Natural killer cell (primary cell): ENCODE measurements around the gene PXDC1. TPM values are rescaled to one million over a fixed set of nuclear protein-coding genes. Genes with fewer than 3 reads are reported as not detected.

Experiments
- ATAC-seq, 3 donors: fragments of 150-1000 bp in 2 of 3; fragments of 200-7000 bp in 1 of 3; cut with Tn5 transposase; 1 replicate in 1 of 3; 2 replicates in 2 of 3; pipeline ENCODE4 v1.10.0; 2021; ENCODE audit warnings: mild to moderate bottlenecking in 2 of 3, moderate library complexity in 2 of 3
- DNase-seq, 2 donors: peaks; one replicate each; pipeline versions ENCODE4 v3.0.0 to v3.0.0-alpha.2; 2013 to 2021; ENCODE audit warnings: mixed read lengths in 1 of 2
- H3K27ac ChIP-seq: one replicate; pipeline ENCODE4 v1.5.1; 2013; ENCODE audit warnings: mild to moderate bottlenecking, low read length
- H3K27me3 ChIP-seq: one replicate; pipeline ENCODE4 v1.6.1; 2013; ENCODE audit warnings: low read length; ENCODE audit not compliant: control insufficient read depth, insufficient read depth
- H3K36me3 ChIP-seq: one replicate; pipeline ENCODE4 v1.6.1; 2013; ENCODE audit warnings: low read length; ENCODE audit not compliant: control insufficient read depth, insufficient read depth
- H3K4me1 ChIP-seq: one replicate; pipeline ENCODE4 v1.6.1; 2013; ENCODE audit warnings: low read length; ENCODE audit not compliant: control insufficient read depth, insufficient read depth
- H3K4me3 ChIP-seq: one replicate; pipeline ENCODE4 v1.5.1; 2013; ENCODE audit warnings: low read length
- H3K9me3 ChIP-seq: one replicate; pipeline ENCODE4 v1.6.1; 2013; ENCODE audit warnings: low read length; ENCODE audit not compliant: control insufficient read depth, insufficient read depth
- H3K27ac Mint-ChIP-seq, 2 donors: one replicate each; pipeline ENCODE4 v1.8.0; 2022; ENCODE audit warnings: mild to moderate bottlenecking in 2 of 2, mixed read lengths in 2 of 2, moderate library complexity in 1 of 2
- H3K27me3 Mint-ChIP-seq, 2 donors: one replicate each; pipeline ENCODE4 v1.8.0; 2022; ENCODE audit warnings: low read depth in 2 of 2, mixed read lengths in 2 of 2
- H3K36me3 Mint-ChIP-seq: one replicate; pipeline ENCODE4 v1.8.0; 2022; ENCODE audit warnings: mixed read lengths
- H3K4me1 Mint-ChIP-seq, 2 donors: one replicate each; pipeline ENCODE4 v1.8.0; 2022; ENCODE audit warnings: mixed read lengths in 2 of 2
- H3K4me3 Mint-ChIP-seq: one replicate; pipeline ENCODE4 v1.8.0; 2022; ENCODE audit warnings: mild to moderate bottlenecking, moderate library complexity, mixed read lengths
- H3K9me3 Mint-ChIP-seq, 2 donors: one replicate each; pipeline ENCODE4 v1.8.0; 2022; ENCODE audit warnings: mixed read lengths in 2 of 2
- WGBS: methylation state at CpG from one replicate; pipeline ENCODE4 v1.1.7; 2013; ENCODE audit warnings: missing lambda C conversion rate; ENCODE audit not compliant: insufficient coverage; 5-methylcytosine and 5-hydroxymethylcytosine counted together
- intact Hi-C: fragments of 100-400 bp; cut with micrococcal nuclease; formaldehyde crosslinking; loops from one replicate; pipeline ENCODE4 v1.14.2; 2022
- total RNA-seq, 4 donors: library from RNA; stranded (reverse); fragments of 120-200 nt in 1 of 4; gene quantifications; one replicate each; pipeline versions ENCODE4 v1.2.3 to v1.2.4, GENCODE V29; 2013 to 2022
- TF ChIP-seq, protein P1 (sequence below): fragments of 200-600 bp; IDR thresholded peaks from one replicate; pipeline ENCODE4 v1.8.0; 2022; ENCODE audit warnings: antibody characterized with exemption

Gene PXDC1
- total RNA-seq, 3 donors from 2014 or later (not counting 1 experiment from before 2014, with no cell fraction given), result 0.28 TPM; not detected in 1

DNA sequence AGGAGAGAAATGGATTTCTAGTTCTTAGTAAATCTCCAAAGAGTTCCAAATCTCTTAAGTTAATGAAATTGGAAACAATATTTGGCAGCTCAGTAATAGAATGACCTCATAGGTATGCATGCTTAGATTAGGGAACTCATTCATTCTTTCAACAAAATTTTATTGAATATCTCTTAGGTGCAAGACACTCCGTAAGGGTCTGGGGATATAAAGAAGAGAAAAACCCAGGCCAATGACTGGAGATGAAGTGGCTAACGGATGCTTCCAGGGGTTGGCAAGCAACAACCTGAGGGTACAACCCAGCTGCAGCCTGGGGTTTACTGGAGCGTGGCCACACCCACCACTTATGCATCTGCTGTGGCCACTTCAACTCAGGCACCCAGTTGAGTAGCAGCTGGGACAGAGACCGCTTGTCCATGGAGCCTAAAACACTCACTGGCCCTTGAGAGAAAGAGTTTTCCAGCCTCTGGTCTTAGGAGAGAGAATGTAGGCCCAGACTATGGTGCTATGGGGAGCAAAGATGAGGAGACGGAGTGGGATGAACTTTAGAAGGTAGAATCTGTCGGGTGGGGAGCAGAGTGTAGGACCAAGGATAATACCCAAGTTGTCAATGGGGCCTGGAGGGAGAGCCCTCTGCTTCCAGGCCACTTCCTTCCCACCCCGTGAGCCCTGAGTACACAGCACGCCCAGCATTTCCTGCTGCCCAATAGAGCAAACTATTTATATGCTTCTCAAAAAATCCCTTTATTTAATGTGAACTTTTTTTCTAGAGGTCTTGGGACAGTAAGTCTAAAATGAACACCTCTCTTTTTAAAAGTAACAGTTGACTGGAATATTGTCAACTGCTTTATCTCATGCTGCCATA lies 46.8 kb upstream of the PXDC1 start:
- 76% methylated on average over 7 of the region's 8 CpGs for whole genome bisulfite sequencing
- H3K36me3 ChIP-seq, result no peaks in the 10 kb centered on the region
- ATAC-seq (no peak), DNase-seq (no peak)
- no peaks in the 10 kb centered on the region for H3K4me1 ChIP-seq
- peaks cover 0 to 6% of the 10 kb centered on the region in 2 donors for H3K27me3 Mint-ChIP-seq
- H3K27ac Mint-ChIP-seq, result no peak overlapping the region
- no peaks in the 10 kb centered on the region for H3K27me3 ChIP-seq
- H3K9me3 Mint-ChIP-seq, result no peaks in the 10 kb centered on the region
- intact Hi-C loops, result no loop called here
- H3K4me3 Mint-ChIP-seq, result no peak overlapping the region
- no peaks in the 10 kb centered on the region for H3K9me3 ChIP-seq
- no peaks in the 10 kb centered on the region for H3K36me3 Mint-ChIP-seq
- H3K4me3 ChIP-seq, result no peak overlapping the region
- H3K4me1 Mint-ChIP-seq, result no peaks in the 10 kb centered on the region
- H3K27ac ChIP-seq, result no peak overlapping the region
- TF ChIP-seq, protein P1, sequence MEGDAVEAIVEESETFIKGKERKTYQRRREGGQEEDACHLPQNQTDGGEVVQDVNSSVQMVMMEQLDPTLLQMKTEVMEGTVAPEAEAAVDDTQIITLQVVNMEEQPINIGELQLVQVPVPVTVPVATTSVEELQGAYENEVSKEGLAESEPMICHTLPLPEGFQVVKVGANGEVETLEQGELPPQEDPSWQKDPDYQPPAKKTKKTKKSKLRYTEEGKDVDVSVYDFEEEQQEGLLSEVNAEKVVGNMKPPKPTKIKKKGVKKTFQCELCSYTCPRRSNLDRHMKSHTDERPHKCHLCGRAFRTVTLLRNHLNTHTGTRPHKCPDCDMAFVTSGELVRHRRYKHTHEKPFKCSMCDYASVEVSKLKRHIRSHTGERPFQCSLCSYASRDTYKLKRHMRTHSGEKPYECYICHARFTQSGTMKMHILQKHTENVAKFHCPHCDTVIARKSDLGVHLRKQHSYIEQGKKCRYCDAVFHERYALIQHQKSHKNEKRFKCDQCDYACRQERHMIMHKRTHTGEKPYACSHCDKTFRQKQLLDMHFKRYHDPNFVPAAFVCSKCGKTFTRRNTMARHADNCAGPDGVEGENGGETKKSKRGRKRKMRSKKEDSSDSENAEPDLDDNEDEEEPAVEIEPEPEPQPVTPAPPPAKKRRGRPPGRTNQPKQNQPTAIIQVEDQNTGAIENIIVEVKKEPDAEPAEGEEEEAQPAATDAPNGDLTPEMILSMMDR, result no peak

DNA sequence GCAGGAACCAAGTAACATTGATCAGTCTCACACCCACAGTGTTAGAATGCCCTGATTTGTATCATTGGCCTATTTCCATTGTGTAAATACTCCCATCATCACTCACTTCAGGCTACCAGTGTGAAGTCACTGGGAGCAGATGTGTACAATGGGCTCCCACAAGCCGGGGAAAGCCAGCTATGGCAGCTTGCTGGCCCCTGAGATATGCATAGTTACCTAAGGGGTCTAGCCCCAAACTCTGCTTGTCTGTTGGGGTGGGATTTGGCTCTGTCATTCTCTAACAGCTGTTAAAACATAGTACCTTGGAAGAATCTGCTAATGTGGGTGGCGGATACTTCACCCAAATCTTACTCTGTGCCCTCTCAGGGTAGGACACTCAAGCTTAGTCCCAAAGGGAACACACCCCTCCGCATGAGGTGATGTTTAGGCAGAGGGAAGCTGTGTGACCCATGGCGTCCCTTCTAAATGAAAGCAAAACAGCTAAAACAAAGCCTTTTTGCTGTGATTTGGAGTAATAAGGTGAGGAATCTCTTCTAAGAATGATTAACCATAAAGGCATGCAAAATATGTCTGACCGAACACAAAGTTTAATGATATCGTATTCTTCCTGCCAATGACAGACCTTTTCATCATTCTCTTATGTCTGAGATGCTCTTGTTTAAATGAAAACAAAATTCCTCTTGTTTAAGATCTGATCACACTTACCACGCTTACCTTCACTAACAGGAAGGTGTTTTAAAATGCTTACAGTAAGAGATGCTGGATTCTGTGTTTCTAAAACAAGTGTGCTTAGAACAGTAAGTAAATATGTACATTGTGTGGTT lies 45.9 kb upstream of the PXDC1 start:
- Mint-ChIP-seq H3K27ac (no peak overlapping the region), H3K36me3 (no peaks in the 10 kb centered on the region), H3K4me1 (no peaks in the 10 kb centered on the region), H3K4me3 (no peak overlapping the region), H3K27me3 (peaks cover 0 to 6% of the 10 kb centered on the region in 2 donors), H3K9me3 (no peaks in the 10 kb centered on the region)
- no peak for ATAC-seq
- intact Hi-C loops, result no loop called here
- TF ChIP-seq, protein P1, result no peak
- WGBS, result 83% methylated on average over 5 of the region's 7 CpGs
- no peak overlapping the region for H3K4me3 ChIP-seq
- H3K4me1 ChIP-seq, result no peaks in the 10 kb centered on the region
- DNase-seq, result no peak
- no peaks in the 10 kb centered on the region for H3K27me3 ChIP-seq
- H3K36me3 ChIP-seq, result no peaks in the 10 kb centered on the region
- H3K9me3 ChIP-seq, result no peaks in the 10 kb centered on the region
- H3K27ac ChIP-seq, result no peak overlapping the region

DNA sequence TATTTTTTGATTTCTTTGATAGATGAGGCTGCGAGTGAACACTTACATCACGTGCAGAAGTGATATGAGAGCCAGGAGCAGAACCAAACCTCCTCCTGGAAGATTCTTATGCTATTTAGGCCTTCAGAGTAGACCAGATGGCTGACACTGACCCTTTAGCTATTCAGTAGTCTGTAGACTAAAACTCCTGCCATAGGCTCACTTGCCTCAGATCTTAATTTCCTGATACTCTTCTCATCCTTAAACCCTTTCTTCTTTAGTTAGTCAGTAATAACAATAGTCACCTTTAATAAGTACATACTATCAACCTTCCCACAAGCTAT lies 45.2 kb upstream of the PXDC1 start:
- Mint-ChIP-seq H3K4me3 (no peak overlapping the region), H3K27ac (no peak overlapping the region), H3K36me3 (no peaks in the 10 kb centered on the region), H3K27me3 (peaks cover 0 to 6% of the 10 kb centered on the region in 2 donors), H3K9me3 (no peaks in the 10 kb centered on the region), H3K4me1 (no peaks in the 10 kb centered on the region)
- intact Hi-C loops, result no loop called here
- Histone ChIP-seq H3K4me1 (no peaks in the 10 kb centered on the region), H3K27me3 (no peaks in the 10 kb centered on the region), H3K27ac (no peak overlapping the region), H3K36me3 (no peaks in the 10 kb centered on the region), H3K4me3 (no peak overlapping the region), H3K9me3 (no peaks in the 10 kb centered on the region)
- TF ChIP-seq, protein P1, result no peak
- no peak for ATAC-seq
- 88% methylated on average over 2 of the region's 2 CpGs for WGBS
- no peak for DNase-seq
